Islet of Langerhans (tissue), 1 donor: ENCODE results near the gene TBX1.

Experiments used
- FAIRE-seq: peaks from one replicate; lab custom pipeline; 2011; peaks lifted over from hg19 to GRCh38; lab: Jason Lieb, UNC

TBX1 gene

DNA sequence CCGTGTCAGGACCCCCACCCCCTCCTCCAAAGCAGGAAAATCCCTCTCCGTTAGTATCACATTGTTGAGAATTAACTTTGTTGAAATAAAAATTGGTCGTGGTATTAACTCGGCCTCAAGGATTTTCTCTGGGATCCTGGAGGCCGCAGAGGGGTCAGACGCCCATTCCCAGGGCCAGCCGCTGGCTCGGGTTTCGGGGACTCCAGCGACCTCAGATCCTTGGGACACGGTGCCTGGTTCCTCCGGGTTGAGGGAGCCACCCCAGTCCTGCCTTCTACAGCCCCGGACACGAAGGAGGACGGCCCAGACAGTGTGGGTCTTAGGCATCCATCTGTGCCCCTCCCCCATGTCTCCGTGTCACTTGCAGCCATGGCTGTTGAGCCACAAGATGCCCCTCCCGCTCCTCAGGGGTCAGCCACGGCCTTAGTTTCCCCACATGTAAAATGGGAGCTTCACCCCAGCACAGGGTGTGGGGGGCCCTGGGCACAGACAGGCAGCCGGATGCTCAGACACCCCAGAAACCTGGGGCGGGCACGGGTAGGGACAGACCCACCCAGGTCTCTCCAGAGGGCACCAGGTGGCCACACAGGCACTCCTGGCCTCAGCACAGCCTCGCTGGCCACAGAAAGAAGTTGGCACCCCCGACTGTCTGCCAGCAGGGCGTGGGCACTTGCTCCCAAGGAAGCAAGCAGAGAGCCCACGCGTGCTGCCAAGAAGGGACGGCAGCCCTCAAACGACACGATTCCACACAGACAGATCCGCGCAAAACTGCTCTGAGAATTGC lies 21.7 kb upstream of the TBX1 start:
- no peak for FAIRE-seq

DNA sequence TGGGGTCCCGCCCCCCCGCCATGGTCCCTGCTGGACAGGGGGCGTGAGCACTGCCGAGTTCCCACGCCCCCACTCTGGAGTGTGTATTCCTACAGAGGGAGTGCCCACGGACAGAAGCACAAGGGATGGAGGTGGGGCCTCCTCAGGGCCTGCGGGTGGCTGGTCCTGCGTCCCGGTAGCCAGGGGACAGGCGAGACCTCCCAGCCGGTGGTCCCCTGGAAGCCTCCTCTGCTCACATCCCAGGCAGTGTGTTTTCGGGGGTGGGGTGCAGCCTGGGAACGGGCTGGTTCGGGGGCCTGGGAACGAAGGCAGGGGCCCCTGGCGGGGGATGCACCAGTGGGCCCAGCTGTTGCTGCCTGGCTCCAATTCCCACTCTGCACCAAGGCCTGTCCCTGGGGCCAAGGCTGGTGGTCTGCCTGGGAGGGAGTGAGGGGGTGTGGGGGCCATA lies 21.1 kb upstream of the TBX1 start:
- FAIRE-seq: no peak

DNA sequence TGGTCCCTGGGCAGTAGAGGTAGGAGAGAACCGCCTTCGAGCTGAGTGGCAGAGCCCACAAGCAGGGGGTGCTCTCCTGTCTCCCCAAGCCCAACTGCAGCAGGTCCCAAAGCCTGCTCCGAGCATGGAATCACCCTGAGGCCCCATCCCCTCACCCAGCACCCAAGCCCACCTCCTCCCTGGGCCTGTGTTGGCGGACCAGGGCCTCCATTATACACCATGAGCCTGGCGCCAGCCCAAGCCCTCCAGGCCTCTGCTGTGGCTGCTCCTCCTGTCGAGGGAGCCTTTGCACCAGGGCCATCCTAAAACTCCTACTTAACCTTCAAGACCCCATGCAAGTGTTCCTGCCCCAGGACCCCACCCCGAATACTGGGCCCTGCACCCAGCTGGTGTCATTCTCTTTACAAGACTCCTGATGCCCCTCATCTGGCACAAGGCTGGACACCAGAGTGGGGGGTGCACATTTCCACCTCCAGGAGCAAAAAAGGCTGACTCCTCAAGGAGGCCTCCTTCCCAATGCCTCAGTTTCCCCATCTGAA lies 20.6 kb upstream of the TBX1 start:
- FAIRE-seq: no peak

DNA sequence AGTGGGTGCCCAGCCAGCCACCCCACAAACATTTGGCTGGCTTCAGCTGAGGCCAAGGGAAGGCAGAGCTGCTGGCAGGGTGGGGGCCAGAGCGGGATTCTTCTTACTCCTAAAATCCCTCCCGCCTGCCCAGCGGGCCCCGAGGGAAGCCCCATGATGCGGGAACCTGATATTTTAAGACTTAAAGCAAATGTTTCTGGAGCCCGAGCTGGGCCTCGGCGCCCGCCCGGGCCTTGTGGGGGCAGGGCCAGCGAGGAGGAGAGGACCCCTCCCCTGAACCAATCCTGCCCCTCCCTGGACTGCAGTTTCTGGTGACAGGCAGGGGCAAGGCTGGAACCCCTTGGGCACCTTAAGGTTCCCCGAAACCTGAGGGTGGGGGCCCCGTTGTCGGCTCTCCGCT lies 20.0 kb upstream of the TBX1 start:
- no peak for FAIRE-seq

DNA sequence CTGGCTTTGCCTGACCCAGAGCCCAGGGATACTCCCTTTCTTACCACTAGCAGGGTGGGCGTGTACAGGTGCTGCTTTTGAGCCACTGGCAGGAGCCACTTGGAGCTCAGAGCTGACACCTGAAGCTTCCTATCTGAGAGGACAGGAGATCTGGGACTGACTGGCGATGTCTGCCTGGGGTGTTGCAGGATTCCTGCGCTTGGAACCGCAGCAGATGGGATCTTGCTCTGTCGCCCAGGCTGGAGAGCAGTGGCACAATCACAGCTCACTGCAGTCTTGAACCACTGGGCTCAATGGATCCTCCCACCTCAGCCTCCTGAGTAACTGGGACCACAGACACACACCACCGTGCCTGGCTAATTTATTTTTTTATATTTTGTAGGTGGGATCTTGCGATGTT lies 19.5 kb upstream of the TBX1 start:
- FAIRE-seq: no peak

DNA sequence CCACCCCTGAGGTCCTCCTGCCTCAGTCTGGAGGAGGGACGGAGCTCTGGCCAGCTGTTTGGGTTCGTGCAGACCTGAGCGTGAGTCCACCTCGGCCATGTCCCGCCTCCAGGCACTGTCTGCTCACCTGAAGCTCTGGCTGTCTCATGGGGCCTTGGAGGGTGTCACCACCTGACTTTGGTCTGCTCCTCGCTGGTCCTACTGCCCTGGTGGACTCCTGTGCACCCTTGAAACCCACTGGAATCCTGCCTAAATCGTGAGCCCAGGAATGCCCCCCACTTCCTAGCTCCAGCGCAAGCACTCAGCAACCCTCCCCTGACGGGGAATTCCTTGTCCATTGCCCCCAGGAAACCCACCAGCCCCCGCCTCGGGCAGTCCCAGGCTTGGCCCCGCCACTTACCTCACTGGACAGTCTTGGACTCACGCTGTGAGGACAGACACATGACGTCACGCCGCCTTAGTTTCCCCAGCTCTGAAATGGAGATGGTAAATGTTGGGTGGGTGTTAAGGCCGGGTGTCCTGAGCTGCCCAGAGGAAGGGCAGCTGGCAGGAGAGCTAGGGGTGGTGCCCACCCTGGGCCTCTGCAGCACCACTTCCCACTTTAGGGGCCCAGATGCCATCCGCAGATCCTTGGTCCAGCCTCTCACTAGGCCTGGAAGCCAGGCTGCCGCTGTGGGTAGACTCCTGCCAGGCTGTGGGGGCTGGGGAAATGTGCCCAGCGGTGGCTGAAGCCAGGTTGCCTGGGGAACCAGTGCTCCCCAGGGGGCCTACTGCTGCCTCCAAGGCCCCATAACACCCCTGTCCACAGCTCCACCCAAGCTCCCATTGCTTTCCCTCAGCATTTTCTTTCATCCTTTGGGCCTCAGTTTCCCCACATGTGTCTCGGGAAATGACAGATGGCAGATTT lies 18.2 kb upstream of the TBX1 start:
- no peak for FAIRE-seq

DNA sequence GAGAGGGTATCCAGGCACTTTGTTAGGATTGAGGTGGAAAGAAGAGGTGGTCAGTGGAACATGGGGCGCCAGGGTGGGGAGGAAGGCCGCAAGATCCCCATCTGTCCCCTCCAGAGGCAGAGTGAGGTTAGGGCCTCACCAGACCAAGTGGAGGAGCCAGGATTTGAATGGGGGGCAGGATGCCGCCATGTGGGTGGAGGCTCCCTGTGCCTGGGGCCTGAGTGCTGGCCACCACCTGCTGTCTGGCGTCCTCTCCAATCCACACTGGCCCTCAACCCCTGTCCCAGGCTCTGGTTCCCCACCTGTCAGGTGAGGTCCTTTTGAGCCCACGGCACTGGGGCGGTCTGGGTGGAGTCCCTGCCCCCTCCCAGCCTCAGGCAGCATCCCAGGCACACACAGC lies 17.5 kb upstream of the TBX1 start:
- FAIRE-seq: no peak

DNA sequence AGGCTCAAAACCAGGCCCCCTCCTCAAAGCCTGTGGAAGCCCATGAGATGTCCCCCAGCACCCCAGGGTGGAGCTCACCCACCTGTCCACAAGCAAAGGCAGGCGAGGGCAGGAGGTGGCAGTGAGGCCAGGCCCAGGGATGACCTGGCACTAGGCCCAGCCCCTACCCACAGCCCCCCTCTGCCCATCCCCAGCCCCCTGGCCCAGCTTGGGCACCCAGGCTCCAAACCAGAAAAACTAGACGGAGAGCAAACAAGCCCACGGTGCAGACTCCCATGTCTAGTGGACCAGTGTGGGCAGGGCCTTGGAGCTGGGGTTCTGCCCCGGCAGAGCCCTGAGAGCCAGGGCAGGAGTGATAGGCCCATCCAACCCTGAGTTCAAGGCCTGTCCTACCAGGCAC lies 16.9 kb upstream of the TBX1 start:
- FAIRE-seq: no peak

DNA sequence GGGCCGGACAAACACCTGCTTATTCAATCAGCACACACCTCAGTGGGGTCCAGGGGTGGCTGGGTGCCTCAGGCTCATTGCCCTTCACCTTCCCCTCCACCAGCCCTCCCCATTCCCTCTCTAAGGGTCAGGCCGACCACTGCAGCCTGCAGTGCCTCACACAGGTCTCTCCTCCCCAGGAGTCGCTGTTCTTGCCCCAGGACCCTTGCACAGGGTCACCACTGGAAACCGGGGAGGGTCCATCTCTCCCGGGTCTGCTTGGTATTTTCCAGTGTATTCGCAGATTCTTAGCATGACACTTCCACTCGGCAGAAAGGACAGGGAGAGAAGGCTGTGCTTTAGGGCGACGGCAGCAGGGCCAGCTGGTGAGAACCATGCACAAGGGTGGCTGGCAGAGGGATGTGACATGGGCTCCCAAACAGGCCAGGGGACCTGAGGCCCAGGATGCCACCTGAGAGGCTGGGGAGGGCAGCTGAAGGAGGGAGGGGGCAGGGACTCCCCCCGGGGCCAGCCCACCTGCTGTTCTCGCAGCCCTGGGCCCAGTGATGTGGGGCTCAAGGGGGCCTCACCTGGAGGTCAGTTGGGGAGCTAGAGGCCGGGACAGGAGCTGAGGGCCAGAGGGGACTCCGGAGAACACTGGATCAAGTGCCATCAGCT lies 16.1 kb upstream of the TBX1 start:
- no peak for FAIRE-seq

DNA sequence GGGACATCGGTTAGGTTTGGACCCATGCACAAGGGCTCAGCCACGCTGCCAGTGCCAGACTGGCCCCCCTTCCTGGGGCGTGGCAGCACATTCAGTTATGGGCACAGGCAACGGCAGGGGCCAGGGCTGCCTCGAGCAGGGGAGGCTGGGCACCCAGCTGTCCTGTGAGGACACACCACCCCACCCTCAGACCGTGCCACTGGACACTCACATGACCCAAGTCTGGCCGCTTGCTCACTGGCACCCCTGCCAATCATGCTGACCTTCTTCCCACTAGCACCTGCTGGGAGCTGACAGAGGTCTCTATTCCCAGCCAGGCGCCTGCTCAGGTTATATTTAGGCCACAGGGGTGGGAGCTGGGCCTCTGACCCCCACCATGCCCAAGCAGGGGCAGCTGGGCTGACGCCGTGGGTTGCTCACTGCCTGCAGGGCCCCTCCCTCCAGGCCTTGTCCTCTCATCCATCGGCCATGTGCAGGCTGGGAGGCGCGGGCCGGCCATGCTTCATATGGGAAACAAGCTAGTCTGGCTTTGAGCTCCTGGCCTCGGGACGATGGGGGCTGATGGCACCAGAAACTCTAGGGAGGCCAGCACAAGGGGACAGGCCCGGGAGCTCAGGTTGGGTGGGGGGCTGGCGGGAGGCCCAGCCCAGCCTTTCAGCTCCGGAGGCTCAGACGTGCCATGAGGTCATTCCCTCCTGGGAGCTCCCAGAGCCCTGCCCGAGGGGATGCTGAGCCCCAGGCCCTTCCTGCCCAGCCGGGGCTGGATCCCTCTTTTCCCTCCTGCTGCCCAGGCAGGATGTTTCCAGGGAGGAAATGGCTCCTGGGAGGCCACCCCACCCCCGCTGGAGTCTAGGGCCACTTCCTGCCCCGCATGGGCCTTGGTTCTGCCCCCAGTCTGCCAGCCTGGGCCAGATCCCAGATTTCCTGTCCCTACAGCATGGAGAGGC lies 15.2 kb upstream of the TBX1 start:
- no peak for FAIRE-seq

DNA sequence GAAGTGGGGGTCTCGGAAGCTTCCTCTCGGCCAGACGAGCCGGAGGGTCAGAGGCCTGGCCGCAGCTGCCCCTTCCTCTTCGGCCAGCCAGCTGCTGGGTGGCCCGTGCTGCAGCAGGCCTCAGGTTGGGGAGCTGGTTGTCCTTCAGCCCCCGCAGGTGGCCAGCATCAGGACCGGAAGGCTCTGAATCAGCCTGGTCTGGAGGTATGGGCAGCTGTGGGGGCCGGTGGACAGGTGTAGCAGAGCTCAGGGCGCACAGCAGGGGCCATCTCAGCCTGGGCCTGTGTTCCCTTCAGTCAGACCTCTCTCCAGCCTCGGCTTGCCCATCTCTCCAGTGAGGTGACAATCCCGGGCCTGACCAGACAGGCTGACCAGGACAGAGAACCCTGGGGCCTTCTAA lies 13.9 kb upstream of the TBX1 start:
- FAIRE-seq: no peak

DNA sequence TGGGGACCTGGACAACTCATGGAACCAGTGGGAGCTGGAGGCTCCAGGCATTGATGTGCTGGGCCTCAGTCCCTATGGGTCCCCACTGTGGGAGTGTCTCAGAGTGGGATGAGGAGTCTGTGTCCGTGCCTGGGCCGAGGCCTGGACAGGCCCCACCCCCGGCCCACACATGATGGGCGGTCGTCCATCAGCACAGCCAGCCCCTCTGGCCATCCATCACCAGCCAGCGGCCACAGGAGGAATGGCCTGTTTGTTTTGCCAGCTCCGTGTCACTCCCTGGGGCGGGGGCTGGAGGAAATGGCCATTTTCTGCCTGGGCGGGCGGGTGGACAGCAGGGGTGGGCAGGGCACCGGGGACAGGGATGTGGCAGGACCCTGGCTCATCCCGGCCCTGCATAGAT lies 13.0 kb upstream of the TBX1 start:
- no peak for FAIRE-seq

DNA sequence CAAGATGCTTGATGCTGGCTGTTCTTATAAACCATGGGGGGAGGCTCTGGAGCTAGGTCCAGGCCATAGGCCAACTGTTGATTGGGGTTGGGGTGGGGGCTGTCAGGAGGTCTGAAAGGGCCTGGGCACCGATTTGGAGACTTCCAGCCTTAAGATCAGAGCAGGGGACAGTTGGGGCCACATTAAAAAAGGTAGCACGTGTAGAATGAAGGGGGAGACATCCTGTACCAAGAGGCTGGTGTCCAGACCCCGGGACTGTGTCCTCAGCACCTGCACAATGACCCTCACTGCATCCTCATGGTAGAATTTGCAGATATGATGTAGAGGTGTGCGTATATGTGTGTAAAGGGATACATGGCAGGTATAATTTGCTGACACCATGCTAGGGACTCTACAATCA lies 12.4 kb upstream of the TBX1 start:
- FAIRE-seq: no peak

DNA sequence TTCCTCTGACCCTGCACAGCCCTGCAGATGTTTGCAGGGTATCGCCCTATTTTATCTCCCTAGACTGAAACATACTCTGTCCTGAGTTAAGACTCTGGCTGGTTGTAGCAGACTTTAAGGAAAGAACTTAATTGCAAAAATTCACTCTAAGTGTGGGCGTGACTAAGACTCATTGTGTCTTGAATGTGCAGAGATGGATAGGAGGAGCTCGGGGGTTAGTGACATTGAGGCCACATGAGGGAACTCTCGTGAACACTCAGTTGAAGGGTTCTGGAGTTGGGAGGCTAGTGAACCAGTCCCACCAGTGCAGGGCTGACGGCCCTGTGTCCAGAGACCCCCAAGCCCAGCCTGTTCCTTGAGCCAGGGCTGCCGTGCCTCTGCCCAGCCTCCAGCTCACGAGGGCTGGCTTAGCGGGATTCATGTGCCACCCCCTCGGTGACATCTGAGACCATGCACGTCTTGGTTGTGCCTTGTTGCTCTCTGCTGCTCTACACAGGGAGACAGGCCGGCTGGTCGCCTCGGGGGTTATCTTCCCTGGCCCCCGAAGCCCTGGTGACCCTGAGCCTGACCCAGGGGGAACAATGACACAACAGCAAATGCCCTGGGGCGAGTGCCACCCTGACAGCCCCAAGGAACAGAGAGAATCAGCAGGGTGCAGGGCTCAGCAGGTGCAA lies 11.4 kb upstream of the TBX1 start:
- no peak for FAIRE-seq

DNA sequence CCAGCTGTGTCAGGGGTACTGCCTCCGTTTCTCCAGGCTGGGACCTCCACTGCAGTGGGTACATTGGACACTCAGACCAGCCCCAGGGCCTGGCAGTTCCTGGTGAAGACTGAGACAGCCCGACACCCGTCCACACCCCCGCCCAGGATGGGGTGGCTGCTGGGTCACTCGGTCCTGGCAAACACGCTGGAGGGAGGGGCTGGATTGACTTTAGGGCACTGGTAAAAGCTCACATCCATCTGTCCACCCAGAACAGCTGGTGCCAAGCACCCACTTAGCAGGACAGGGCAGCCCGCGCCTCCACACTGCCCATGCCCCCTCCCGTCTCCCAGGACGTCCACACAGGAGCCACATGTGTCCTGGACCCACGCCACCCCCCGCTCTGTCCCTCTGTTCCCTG lies 10.7 kb upstream of the TBX1 start:
- FAIRE-seq: no peak

DNA sequence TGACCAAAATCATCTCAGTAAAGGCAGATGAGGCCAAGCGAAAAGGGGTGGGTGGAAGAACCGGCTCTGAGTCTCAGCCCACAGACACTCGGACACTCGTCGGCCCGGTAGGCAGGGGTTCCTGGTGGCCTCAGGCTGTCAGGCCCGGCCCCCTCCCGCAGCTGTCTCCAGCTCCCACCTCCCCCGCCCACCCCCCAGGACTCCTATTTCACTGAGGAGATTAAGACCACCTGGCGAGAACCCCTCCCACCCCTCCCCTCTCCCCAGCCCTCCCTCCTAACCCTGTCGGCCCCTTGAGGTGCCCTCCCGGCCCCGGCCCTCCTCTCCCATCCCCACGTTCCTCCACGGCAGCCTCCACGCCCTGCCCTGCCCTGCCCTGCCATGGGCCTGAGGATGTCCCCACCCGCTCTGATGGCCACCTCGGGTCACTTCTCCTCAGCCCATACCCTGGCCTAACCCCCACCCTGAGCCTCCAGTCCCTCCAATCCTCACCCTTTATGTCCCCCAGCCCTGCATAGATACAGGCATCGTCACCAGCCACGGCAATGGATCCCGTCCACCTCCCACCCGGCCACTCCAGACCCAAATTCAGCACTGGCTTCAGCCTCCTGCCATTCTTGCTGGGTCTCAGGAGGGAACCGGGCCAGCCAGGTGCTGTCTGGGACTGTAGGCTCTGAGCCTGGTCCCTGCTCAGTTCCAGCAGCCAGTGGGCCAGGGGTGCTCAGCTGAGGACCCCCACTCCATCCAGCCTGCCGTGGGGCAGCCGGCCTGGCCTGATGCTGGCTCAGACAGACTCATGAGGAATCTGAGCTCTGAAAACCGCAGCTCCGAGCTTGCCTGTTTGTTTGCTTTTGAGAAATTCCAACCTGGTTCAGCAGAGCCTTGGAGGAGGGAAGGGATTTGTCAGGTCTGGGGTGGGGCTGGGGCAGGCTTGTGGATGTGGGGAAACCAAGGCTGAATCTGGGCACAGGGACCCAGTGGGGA lies 9.8 kb upstream of the TBX1 start:
- FAIRE-seq: no peak

DNA sequence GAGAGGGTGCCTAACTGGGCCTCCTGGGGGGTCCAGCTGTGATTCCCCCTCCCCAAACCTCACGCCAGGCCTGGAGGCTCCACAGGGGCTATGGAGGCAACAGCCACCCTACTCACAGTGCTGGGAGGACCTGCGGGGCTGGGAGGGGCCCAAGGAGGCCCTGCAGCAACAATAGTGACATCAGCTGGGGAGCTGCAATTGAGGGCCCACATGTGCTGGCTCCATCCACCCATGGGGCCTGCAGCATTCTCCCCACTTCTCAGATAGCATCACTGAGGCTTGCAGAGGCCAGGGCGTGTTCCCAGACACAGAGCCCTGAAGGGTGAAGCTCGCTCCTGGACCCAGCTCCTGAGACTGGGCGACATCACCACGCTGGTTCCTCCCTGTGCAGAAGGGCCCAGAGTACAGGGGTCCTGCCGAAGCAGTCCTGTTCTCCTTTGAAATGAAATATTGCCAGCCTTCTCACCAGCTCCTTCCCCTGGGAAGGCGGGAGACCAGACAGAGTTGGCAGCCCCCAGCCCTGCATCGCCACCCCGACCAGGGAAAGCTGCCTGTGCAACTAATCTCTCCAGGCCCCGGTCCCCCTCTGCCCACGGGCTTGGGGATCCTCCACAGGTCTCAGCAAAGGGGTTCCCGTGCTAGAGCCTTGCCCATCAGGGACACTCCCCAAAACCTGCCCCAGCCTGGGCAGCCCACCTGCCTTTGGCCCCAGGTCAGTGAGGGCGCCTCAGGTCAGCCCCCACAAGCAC lies 8.9 kb upstream of the TBX1 start:
- FAIRE-seq: no peak

DNA sequence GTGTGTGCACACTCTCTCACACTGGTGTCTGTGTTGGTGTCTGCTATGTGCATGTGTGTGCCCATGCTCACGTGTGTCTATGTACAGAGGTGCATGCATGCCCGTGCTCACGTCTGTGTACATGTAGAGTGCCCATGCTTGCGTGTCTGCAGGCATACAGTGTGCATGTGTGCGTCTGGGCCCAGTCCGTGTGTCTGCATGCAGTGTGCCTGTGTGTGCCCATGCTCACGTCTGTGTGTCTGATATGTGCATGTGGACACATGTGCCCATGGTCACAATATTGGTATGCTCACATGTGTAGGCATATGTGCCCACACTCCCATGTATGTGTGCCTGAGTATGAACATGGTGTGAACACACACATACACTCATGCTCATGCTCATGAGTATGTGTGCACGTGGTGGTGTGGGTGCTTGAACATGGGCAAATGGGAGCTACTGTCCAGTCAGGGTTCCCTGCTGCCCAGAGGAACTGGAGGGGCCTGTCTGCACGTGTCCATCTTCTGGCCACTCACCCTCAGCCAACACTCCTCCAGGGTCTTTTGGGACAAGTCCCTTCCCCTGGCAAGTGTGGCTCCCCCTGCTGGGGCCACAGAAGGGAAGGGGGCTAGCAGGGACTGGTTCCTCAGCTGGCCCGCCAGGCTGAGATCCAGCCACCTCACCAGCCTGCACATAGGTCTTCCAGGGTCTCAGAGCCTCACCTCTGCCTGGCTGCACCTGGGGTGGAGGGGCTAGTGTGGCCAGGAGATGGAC lies 7.3 kb upstream of the TBX1 start:
- no peak for FAIRE-seq
